HepG2 (cell line): ENCODE data around the gene NTF3. TPM values are rescaled to one million over a fixed set of nuclear protein-coding genes. Genes with fewer than 3 reads are reported as not detected.

ENCODE experiments used
- ATAC-seq: fragments of 200-7000 bp; cut with Tn5 transposase; 3 replicates; pipeline ENCODE4 v1.9.1; 2020; ENCODE audit warnings: mild to moderate bottlenecking, moderate library complexity
- BruUV-seq: library from RNA; stranded (reverse); fragments of 400-500 nt; replicated peaks from 2 replicates; lab custom pipeline; 2021; lab: Mats Ljungman, UMichigan
- CTCF ChIA-PET: fragments of 300-600 bp; formaldehyde crosslinking; extraction: SDS; loops from one replicate; lab custom pipeline; 2021; ENCODE audit warnings: low total read pairs, inconsistent platforms, low intra/inter-chr PET ratio; lab: Yijun Ruan, JAX
- POLR2A ChIA-PET: fragments of 350-600 bp; sonication (Branson Sonifier 250); formaldehyde crosslinking; loops from one replicate; lab custom pipeline; 2020; ENCODE audit warnings: antibody characterized with exemption, inconsistent platforms; lab: Yijun Ruan, JAX
- DNase-seq: peaks from one replicate; pipeline ENCODE4 v3.0.0-alpha.2; 2015; ENCODE audit warnings: low spot score
- FAIRE-seq: peaks from 3 replicates; lab custom pipeline; 2011; peaks lifted over from hg19 to GRCh38; lab: Jason Lieb, UNC
- H2AFZ ChIP-seq: one replicate; pipeline ENCODE4 v1.6.1; 2011; ENCODE audit warnings: low read length, inconsistent platforms
- H3K27ac ChIP-seq: fragments of 300-600 bp; 3 replicates; pipeline ENCODE4 v1.8.0; 2011; ENCODE audit warnings: mixed run types, mild to moderate bottlenecking, mixed read lengths, low read length, inconsistent platforms; ENCODE audit not compliant: insufficient read depth; ENCODE audit errors: extremely low read length
- H3K27me3 ChIP-seq, 2 experiments: fragments of 200-600 bp in 1 of 2; 2 replicates in 1 of 2; 3 replicates in 1 of 2; pipeline versions ENCODE4 v1.6.0 to v1.8.0; 2011; ENCODE audit warnings: low read length in 2 of 2, mild to moderate bottlenecking in 2 of 2, moderate library complexity in 2 of 2, inconsistent platforms in 1 of 2; ENCODE audit not compliant: insufficient read depth in 2 of 2, control insufficient read depth in 1 of 2
- H3K36me3 ChIP-seq, 2 experiments: fragments of 200-600 bp in 1 of 2; replicated peaks in 1 of 2; 2 replicates in 1 of 2; 3 replicates in 1 of 2; pipeline versions ENCODE4 v1.5.1 to v1.8.0; 2011; ENCODE audit warnings: low read length in 2 of 2, inconsistent platforms in 1 of 2; ENCODE audit not compliant: insufficient read depth in 2 of 2, control insufficient read depth in 1 of 2
- H3K4me1 ChIP-seq: 2 replicates; pipeline ENCODE4 v1.5.1; 2012; ENCODE audit warnings: low read length, inconsistent platforms; ENCODE audit not compliant: insufficient read depth
- H3K4me2 ChIP-seq: 2 replicates; pipeline ENCODE4 v1.6.0; 2011; ENCODE audit warnings: low read depth, low read length, inconsistent platforms
- H3K4me3 ChIP-seq, 3 experiments: fragments of 200-600 bp in 1 of 3; sonication (generic), shearing (Covaris generic) in 1 of 3; replicated peaks in 1 of 3; 2 replicates each; pipeline ENCODE4 v1.5.1; 2011 to 2016; ENCODE audit warnings: low read length in 3 of 3, inconsistent platforms in 2 of 3, low read depth in 2 of 3, mild to moderate bottlenecking in 2 of 3, control low read depth in 1 of 3, mixed read lengths in 1 of 3; ENCODE audit not compliant: insufficient read depth in 1 of 3
- H3K79me2 ChIP-seq: one replicate; pipeline ENCODE4 v1.6.1; 2011; ENCODE audit warnings: low read length, inconsistent platforms; ENCODE audit not compliant: insufficient read depth
- H3K9ac ChIP-seq: 2 replicates; pipeline ENCODE4 v1.6.0; 2011; ENCODE audit warnings: mild to moderate bottlenecking, low read depth, low read length, inconsistent platforms; ENCODE audit not compliant: insufficient read depth
- H3K9me3 ChIP-seq: 2 replicates; pipeline ENCODE4 v1.5.1; 2012; ENCODE audit warnings: mild to moderate bottlenecking, low read length
- H4K20me1 ChIP-seq: 2 replicates; pipeline ENCODE4 v1.6.0; 2011; ENCODE audit warnings: inconsistent platforms, mild to moderate bottlenecking, low read length, moderate library complexity; ENCODE audit not compliant: insufficient read depth
- FOXJ3 ChIP-seq: sonication (generic); formaldehyde crosslinking; IDR thresholded peaks from 2 replicates; pipeline ENCODE4 v1.4.0; 2020; ENCODE audit warnings: missing genetic modification reagents, mild to moderate bottlenecking, borderline replicate concordance
- FOXK1 ChIP-seq: sonication (generic); formaldehyde crosslinking; IDR thresholded peaks from 2 replicates; pipeline ENCODE4 v1.4.0; 2020; ENCODE audit warnings: low read depth, missing genetic modification reagents, borderline replicate concordance
- HINFP ChIP-seq: sonication (generic); formaldehyde crosslinking; IDR thresholded peaks from 2 replicates; pipeline ENCODE4 v1.4.0; 2020; ENCODE audit warnings: low read depth, mild to moderate bottlenecking, missing genetic modification reagents
- HMG20A ChIP-seq: IDR thresholded peaks from 2 replicates; pipeline ENCODE4 v1.6.1; 2016; ENCODE audit warnings: borderline replicate concordance
- HMGXB3 ChIP-seq: sonication (generic); formaldehyde crosslinking; IDR thresholded peaks from 2 replicates; pipeline ENCODE4 v1.4.0; 2020; ENCODE audit warnings: missing genetic modification reagents, borderline replicate concordance
- MAX ChIP-seq: IDR thresholded peaks from 2 replicates; pipeline ENCODE4 v1.6.1; 2012; ENCODE audit warnings: inconsistent platforms
- RXRA ChIP-seq: sonication (generic); formaldehyde crosslinking; IDR thresholded peaks from 2 replicates; pipeline ENCODE4 v1.5.1; 2020; ENCODE audit warnings: missing genetic modification reagents
- ZNF446 ChIP-seq: sonication (generic); formaldehyde crosslinking; IDR thresholded peaks from 2 replicates; pipeline ENCODE4 v1.5.0; 2020; ENCODE audit warnings: mild to moderate bottlenecking, missing genetic modification reagents
- ZNF589 ChIP-seq: sonication (generic); formaldehyde crosslinking; conservative IDR thresholded peaks from 2 replicates; pipeline ENCODE4 v1.8.0; 2022; ENCODE audit warnings: mild to moderate bottlenecking, moderate library complexity, missing genetic modification reagents
- ZNF790 ChIP-seq: sonication (generic); formaldehyde crosslinking; IDR thresholded peaks from 2 replicates; pipeline ENCODE4 v1.8.0; 2022; ENCODE audit warnings: missing genetic modification reagents, mild to moderate bottlenecking, borderline replicate concordance
- WGBS: methylation state at CpG from one replicate; pipeline ENCODE4 v1.1.6; 2017; ENCODE audit warnings: low lambda C conversion rate; 5-methylcytosine and 5-hydroxymethylcytosine counted together
- in situ Hi-C: cut with HindIII; loops from 2 replicates; pipeline ENCODE4 v1.10.0; 2017; ENCODE audit warnings: low pct_unique_long_range_greater_than_20kb; ENCODE audit not compliant: extremely low pct_ligation_motif_present
- intact Hi-C: fragments of 100-400 bp; cut with micrococcal nuclease; formaldehyde crosslinking; loops from one replicate; pipeline ENCODE4 v1.10.0; 2022; ENCODE audit not compliant: unreplicated experiment
- polyA plus RNA-seq, 8 experiments: library from polyadenylated mRNA; depleted of rRNA in 3 of 8; stranded (reverse) in 7 of 8; unstranded in 1 of 8; fragments of >200 nt; fragmentation: Illumina TruSeq in 4 of 8; extraction: Trizol in 4 of 8; gene quantifications; 2 replicates each; pipeline versions ENCODE4 v1.2.1 to v1.2.3, GENCODE V29; 2011 to 2016; ENCODE audit warnings: low read depth in 4 of 8, missing spikeins in 1 of 8, mixed read lengths in 1 of 8; ENCODE audit not compliant: insufficient read depth in 1 of 8
- total RNA-seq, 5 experiments: library from RNA; depleted of rRNA; stranded (reverse); fragments of >200 nt; fragmentation: Illumina TruSeq; extraction: Trizol; gene quantifications; 2 replicates each; pipeline ENCODE4 v1.2.3, GENCODE V29; 2016; ENCODE audit warnings: low read depth in 1 of 5

NTF3 gene
- total and polyA plus RNA-seq, 2 of the 13 experiments (the other 11 are each of a cell fraction or from before 2014, with no cell fraction given): not detected

- POLR2A ChIA-PET: no interaction called here
- FAIRE-seq: no peak
Measured at GRCh38 chr12:5433845-5434646, 2.1 kb downstream of the NTF3 start.

More at GRCh38 chr12:5433845-5434646, 2.1 kb downstream of the NTF3 start:
- Histone ChIP-seq H4K20me1 (no peaks in the 10 kb centered on the region), H2AFZ (no peak overlapping the region), H3K27me3 (peaks cover 6 to 36% of the 10 kb centered on the region in 2 experiments; a peak in 4 of 5 replicates), H3K9me3 (no peaks in the 10 kb centered on the region), H3K4me3 (no peak overlapping the region), H3K4me1 (no peaks in the 10 kb centered on the region), H3K9ac (no peak overlapping the region), H3K4me2 (no peak overlapping the region), H3K79me2 (no peaks in the 10 kb centered on the region), H3K27ac (no peak overlapping the region), H3K36me3 (no peaks in the 10 kb centered on the region)
- 6% methylated on average over 15 of the region's 15 CpGs for WGBS
- DNase-seq (no peak), ATAC-seq (no peak)
- intact Hi-C loops (no loop called here), in situ Hi-C loops (no loop called here)
- CTCF ChIA-PET: no interaction called here
- no TSS peak for BruUV-seq
- no peak for TF ChIP-seq FOXK1
- TF ChIP-seq HMG20A (CRISPR knock-in tag): no peak
- no peak for TF ChIP-seq HINFP (CRISPR knock-in tag)
- no peak for TF ChIP-seq FOXJ3 (CRISPR knock-in tag)
- TF ChIP-seq ZNF446: no peak
- no peak for TF ChIP-seq ZNF790 (CRISPR knock-in tag)
- no peak for TF ChIP-seq MAX
- TF ChIP-seq RXRA (CRISPR knock-in tag): no peak
- no peak for TF ChIP-seq ZNF589 (CRISPR knock-in tag)
- TF ChIP-seq HMGXB3 (CRISPR knock-in tag): no peak
